ENCODE results near the gene CD2AP.

DNA sequence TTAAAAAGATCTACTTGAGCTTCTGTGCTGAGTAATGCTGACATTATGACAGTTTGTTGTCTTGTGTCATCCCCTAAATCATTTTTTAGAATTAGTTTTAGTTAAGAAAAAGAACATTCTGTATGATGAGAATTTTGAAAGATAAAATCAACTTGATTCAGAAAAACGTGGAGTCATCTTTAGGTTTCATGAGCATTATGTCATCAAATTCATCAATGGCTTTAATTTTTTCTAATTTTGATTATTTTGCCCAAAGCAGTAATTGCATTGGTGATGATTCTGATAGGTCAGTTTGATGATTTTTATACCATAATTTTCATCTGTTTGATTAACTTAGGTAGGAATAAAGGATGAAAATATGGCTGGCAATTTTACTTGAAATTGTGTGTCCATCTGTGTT, 194.2 kb downstream of the CD2AP start:
- TF ChIP-seq, protein P1, sequence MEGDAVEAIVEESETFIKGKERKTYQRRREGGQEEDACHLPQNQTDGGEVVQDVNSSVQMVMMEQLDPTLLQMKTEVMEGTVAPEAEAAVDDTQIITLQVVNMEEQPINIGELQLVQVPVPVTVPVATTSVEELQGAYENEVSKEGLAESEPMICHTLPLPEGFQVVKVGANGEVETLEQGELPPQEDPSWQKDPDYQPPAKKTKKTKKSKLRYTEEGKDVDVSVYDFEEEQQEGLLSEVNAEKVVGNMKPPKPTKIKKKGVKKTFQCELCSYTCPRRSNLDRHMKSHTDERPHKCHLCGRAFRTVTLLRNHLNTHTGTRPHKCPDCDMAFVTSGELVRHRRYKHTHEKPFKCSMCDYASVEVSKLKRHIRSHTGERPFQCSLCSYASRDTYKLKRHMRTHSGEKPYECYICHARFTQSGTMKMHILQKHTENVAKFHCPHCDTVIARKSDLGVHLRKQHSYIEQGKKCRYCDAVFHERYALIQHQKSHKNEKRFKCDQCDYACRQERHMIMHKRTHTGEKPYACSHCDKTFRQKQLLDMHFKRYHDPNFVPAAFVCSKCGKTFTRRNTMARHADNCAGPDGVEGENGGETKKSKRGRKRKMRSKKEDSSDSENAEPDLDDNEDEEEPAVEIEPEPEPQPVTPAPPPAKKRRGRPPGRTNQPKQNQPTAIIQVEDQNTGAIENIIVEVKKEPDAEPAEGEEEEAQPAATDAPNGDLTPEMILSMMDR (IDR thresholded peaks at IDR 0.05; ENCODE audit: poor library complexity): no peak
- TF ChIP-seq EZH2 (IDR thresholded peaks at IDR 0.05; ENCODE audit: borderline replicate concordance): no peak
